A549 (cell line): ENCODE results near the gene SLC66A3.

Experiments used
- BHLHE40 ChIP-seq: IDR thresholded peaks from 2 replicates; pipeline ENCODE4 v1.6.1; 2012; ENCODE audit warnings: low read depth, low read length, inconsistent platforms
- CEBPB ChIP-seq, 2 experiments: fragments of >200 bp in 1 of 2; sonication (Bioruptor Twin) in 1 of 2; formaldehyde crosslinking in 1 of 2; IDR thresholded peaks; 2 replicates each; pipeline ENCODE4 v1.6.1; 2012 to 2016
- CTCF ChIP-seq: fragments of >200 bp; sonication (Bioruptor Twin); formaldehyde crosslinking; IDR thresholded peaks from 3 replicates; pipeline ENCODE4 v1.5.1; 2016
- EP300 ChIP-seq, 2 experiments: fragments of >200 bp; sonication (Bioruptor Twin); formaldehyde crosslinking; IDR thresholded peaks; 2 replicates in 1 of 2; 3 replicates in 1 of 2; pipeline ENCODE4 v1.6.1; 2016 to 2017
- POLR2A ChIP-seq: IDR thresholded peaks from 2 replicates; pipeline ENCODE4 v1.6.1; 2012; ENCODE audit warnings: mild to moderate bottlenecking, low read length
- POLR2AphosphoS2 ChIP-seq: conservative IDR thresholded peaks from 2 replicates; pipeline ENCODE4 v1.6.1; 2012; ENCODE audit warnings: low read length, improper control_type of control experiment, inconsistent platforms
- ZNF302 ChIP-seq: fragments of 250-450 bp; sonication (Bioruptor Pico); IDR thresholded peaks from 2 replicates; pipeline ENCODE4 v1.9.0; 2021; ENCODE audit warnings: inconsistent platforms, mild to moderate bottlenecking, moderate library complexity

GRCh38 chr2:11222845-11223244, 67.6 kb downstream of the SLC66A3 start:
- TF ChIP-seq ZNF302: no peak
- TF ChIP-seq POLR2A: no peak
- no peak for TF ChIP-seq CTCF
- TF ChIP-seq EP300 (IDR thresholded peaks at IDR 0.05): no peak
- no peak for TF ChIP-seq POLR2AphosphoS2
- TF ChIP-seq CEBPB (IDR thresholded peaks at IDR 0.05): no peak
- TF ChIP-seq BHLHE40: no peak
